PC-3 (cell line): Measurements from ENCODE around the gene CTDSP1. TPM values are rescaled to one million over a fixed set of nuclear protein-coding genes. Genes with fewer than 3 reads are reported as not detected.

Experiments
- ATAC-seq: fragments of 200-7000 bp; cut with Tn5 transposase; 2 replicates; pipeline ENCODE4 v1.9.1; 2020; ENCODE audit warnings: mild to moderate bottlenecking, moderate library complexity
- BruUV-seq: library from RNA; stranded (reverse); fragments of 400-500 nt; replicated peaks from 2 replicates; lab custom pipeline; 2021; lab: Mats Ljungman, UMichigan
- CTCF ChIA-PET: fragments of 300-600 bp; sonication (Branson Sonifier 250); formaldehyde crosslinking; loops from one replicate; lab custom pipeline; 2022; ENCODE audit warnings: antibody characterized with exemption; lab: Charles Lee
- POLR2A ChIA-PET: fragments of 300-600 bp; sonication (Branson Sonifier 250); formaldehyde crosslinking; loops from one replicate; lab custom pipeline; 2022; ENCODE audit warnings: antibody characterized with exemption; ENCODE audit not compliant: unreplicated experiment; lab: Charles Lee
- DNase-seq: peaks from one replicate; pipeline ENCODE4 v3.0.0-alpha.2; 2015
- H2AFZ ChIP-seq: fragments of 300-600 bp; sonication (generic); 2 replicates; pipeline ENCODE4 v1.6.0; 2016; ENCODE audit warnings: antibody characterized with exemption, low read length
- H3F3A ChIP-seq: fragments of 300-600 bp; sonication (generic); one replicate; pipeline ENCODE4 v1.6.0; 2017; ENCODE audit warnings: antibody characterized with exemption, low read length, control low read depth, mild to moderate bottlenecking; ENCODE audit not compliant: unreplicated experiment
- H3K27ac ChIP-seq: fragments of 300-600 bp; sonication (generic); 2 replicates; pipeline ENCODE4 v1.5.1; 2016; ENCODE audit warnings: mild to moderate bottlenecking, low read length
- H3K27me3 ChIP-seq: fragments of 300-600 bp; sonication (generic); 2 replicates; pipeline ENCODE4 v1.6.1; 2016; ENCODE audit warnings: low read length, mixed read lengths
- H3K36me3 ChIP-seq: fragments of 300-600 bp; sonication (generic); 2 replicates; pipeline ENCODE4 v1.6.1; 2016; ENCODE audit warnings: low read depth, mixed run types, low read length, mixed read lengths
- H3K4me1 ChIP-seq: fragments of 300-600 bp; sonication (generic); 2 replicates; pipeline ENCODE4 v1.5.1; 2016; ENCODE audit warnings: low read length; ENCODE audit not compliant: insufficient read depth
- H3K4me2 ChIP-seq: fragments of 300-600 bp; sonication (generic); 2 replicates; pipeline ENCODE4 v1.6.0; 2016; ENCODE audit warnings: low read length
- H3K4me3 ChIP-seq: fragments of 300-600 bp; sonication (generic); 2 replicates; pipeline ENCODE4 v1.5.1; 2016; ENCODE audit warnings: mild to moderate bottlenecking, low read length, mixed read lengths
- H3K79me2 ChIP-seq: fragments of 300-600 bp; sonication (generic); 2 replicates; pipeline ENCODE4 v1.6.1; 2017; ENCODE audit warnings: low read length, mixed read lengths
- H3K9ac ChIP-seq: fragments of 300-600 bp; sonication (generic); 2 replicates; pipeline ENCODE4 v1.6.0; 2016; ENCODE audit warnings: mild to moderate bottlenecking, low read length
- H3K9me2 ChIP-seq: fragments of 300-600 bp; sonication (generic); replicated peaks from 2 replicates; pipeline ENCODE4 v1.6.1; 2016; ENCODE audit warnings: mixed run types, low read length, mixed read lengths
- H3K9me3 ChIP-seq: fragments of 300-600 bp; sonication (generic); 2 replicates; pipeline ENCODE4 v1.6.1; 2016; ENCODE audit warnings: low read length, mixed read lengths
- H4K20me1 ChIP-seq: fragments of 300-600 bp; sonication (generic); 2 replicates; pipeline ENCODE4 v1.6.1; 2016; ENCODE audit warnings: low read length, mixed read lengths
- CTCF ChIP-seq: fragments of 300-600 bp; sonication (generic); conservative IDR thresholded peaks from 2 replicates; pipeline ENCODE4 v1.5.1; 2017; ENCODE audit warnings: antibody characterized with exemption, low read depth, mild to moderate bottlenecking, low read length
- EZH2 ChIP-seq: fragments of 300-600 bp; sonication (generic); IDR thresholded peaks from one replicate; pipeline ENCODE4 v1.6.1; 2017; ENCODE audit warnings: antibody characterized with exemption, mild to moderate bottlenecking, low read length; ENCODE audit not compliant: unreplicated experiment
- EZH2phosphoT487 ChIP-seq: fragments of 300-600 bp; sonication (generic); IDR thresholded peaks from 2 replicates; pipeline ENCODE4 v1.6.1; 2018; ENCODE audit warnings: mild to moderate bottlenecking, antibody characterized with exemption, low read length, borderline replicate concordance
- intact Hi-C: fragments of 100-400 bp; cut with micrococcal nuclease; formaldehyde crosslinking; loops from 2 replicates; pipeline ENCODE4 v1.9.0; 2023
- total RNA-seq: library from RNA; depleted of rRNA; stranded (reverse); fragments of >200 nt; gene quantifications from 2 replicates; pipeline ENCODE4 v1.2.3, GENCODE V29; 2014

The CTDSP1 gene
- total RNA-seq, 1 experiment from 2014 or later: 73.2 TPM

GRCh38 chr2:218403810-218404209 is 4.1 kb downstream of the CTDSP1 start:
- Histone ChIP-seq H3K4me2 (no peak overlapping the region), H3K9ac (no peak overlapping the region), H3K9me2 (no peaks in the 10 kb centered on the region), H4K20me1 (no peaks in the 10 kb centered on the region), H3K79me2 (peaks cover 32% of the 10 kb centered on the region), H3K27me3 (no peaks in the 10 kb centered on the region), H3F3A (no peaks in the 10 kb centered on the region), H3K9me3 (no peaks in the 10 kb centered on the region), H2AFZ (no peak overlapping the region), H3K4me1 (peaks cover 30% of the 10 kb centered on the region), H3K36me3 (peaks cover 4% of the 10 kb centered on the region; the same call in 1 of the 2 replicates), H3K27ac (no peak overlapping the region), H3K4me3 (no peak overlapping the region)
- TF ChIP-seq CTCF (no peak), EZH2 (no peak), EZH2phosphoT487 (no peak)
- ATAC-seq (no peak), DNase-seq (no peak)
- CTCF ChIA-PET: no interaction called here
- no TSS peak for BruUV-seq
- intact Hi-C loops: no loop called here
- POLR2A ChIA-PET: no interaction called here

GRCh38 chr2:218404351-218405085 is 4.8 kb downstream of the CTDSP1 start:
- Histone ChIP-seq H3K9me3 (no peaks in the 10 kb centered on the region), H3K27me3 (no peaks in the 10 kb centered on the region), H3K9ac (no peak overlapping the region), H3K4me3 (no peak overlapping the region), H3F3A (no peaks in the 10 kb centered on the region), H2AFZ (no peak overlapping the region), H3K4me2 (no peak overlapping the region), H4K20me1 (no peaks in the 10 kb centered on the region), H3K36me3 (peaks cover 4% of the 10 kb centered on the region; the same call in 1 of the 2 replicates), H3K27ac (no peak overlapping the region), H3K4me1 (peaks cover 24% of the 10 kb centered on the region), H3K9me2 (no peaks in the 10 kb centered on the region), H3K79me2 (peaks cover 25% of the 10 kb centered on the region)
- ChIA-PET POLR2A (no interaction called here), CTCF (interaction anchor here (0.7 kb wide), 1 partner anchor 8 kb away, joined by 3 read pairs; no protein-coding TSS in a partner anchor)
- BruUV-seq: TSS peak; percentile 4
- no peak for ATAC-seq
- DNase-seq: no peak
- intact Hi-C loops: no loop called here
- TF ChIP-seq CTCF (no peak), EZH2phosphoT487 (no peak), EZH2 (no peak)
